ENCODE measurements around the gene RPS19. TPM values are rescaled to one million over a fixed set of nuclear protein-coding genes. Genes with fewer than 3 reads are reported as not detected.
A peak's percentile ranks its signal among the peaks of the same experiment; 100 is the strongest.

The RPS19 gene
- total RNA-seq, 1 donor from 2014 or later = 1,837 TPM

- no peak for DNase-seq (ENCODE audit: extremely low spot score, unreplicated experiment)
- H3K4me3 Mint-ChIP-seq (ENCODE audit: unreplicated experiment) = no peak overlapping the region
- H3K27ac Mint-ChIP-seq (ENCODE audit: unreplicated experiment) = no peak overlapping the region
- no peaks in the 10 kb centered on the region for H3K27me3 Mint-ChIP-seq (ENCODE audit: unreplicated experiment)
- peaks cover 15% of the 10 kb centered on the region for H3K36me3 Mint-ChIP-seq (ENCODE audit: unreplicated experiment)
- no peaks in the 10 kb centered on the region for H3K9me3 Mint-ChIP-seq (ENCODE audit: unreplicated experiment)
- peak; percentile 13 for TF ChIP-seq CTCF (IDR thresholded peaks at IDR 0.05)
- no peaks in the 10 kb centered on the region for H3K4me1 Mint-ChIP-seq (ENCODE audit: unreplicated experiment)
Measured at GRCh38 chr19:41895745-41896580, 35.9 kb downstream of the RPS19 start.

GRCh38 chr19:41896581-41896942 lies 36.5 kb downstream of the RPS19 start:
- no peak overlapping the region for H3K4me3 Mint-ChIP-seq (ENCODE audit: unreplicated experiment)
- peaks cover 15% of the 10 kb centered on the region for H3K36me3 Mint-ChIP-seq (ENCODE audit: unreplicated experiment)
- no peaks in the 10 kb centered on the region for H3K9me3 Mint-ChIP-seq (ENCODE audit: unreplicated experiment)
- no peak for DNase-seq (ENCODE audit: extremely low spot score, unreplicated experiment)
- no peak for TF ChIP-seq CTCF (IDR thresholded peaks at IDR 0.05)
- no peaks in the 10 kb centered on the region for H3K4me1 Mint-ChIP-seq (ENCODE audit: unreplicated experiment)
- no peaks in the 10 kb centered on the region for H3K27me3 Mint-ChIP-seq (ENCODE audit: unreplicated experiment)
- H3K27ac Mint-ChIP-seq (ENCODE audit: unreplicated experiment) = no peak overlapping the region

GRCh38 chr19:41897181-41897580 lies 37.1 kb downstream of the RPS19 start:
- TF ChIP-seq CTCF (IDR thresholded peaks at IDR 0.05) = no peak
- Mint-ChIP-seq H3K9me3 (ENCODE audit: unreplicated experiment) (no peaks in the 10 kb centered on the region), H3K36me3 (ENCODE audit: unreplicated experiment) (peaks cover 21% of the 10 kb centered on the region), H3K4me3 (ENCODE audit: unreplicated experiment) (no peak overlapping the region), H3K27ac (ENCODE audit: unreplicated experiment) (no peak overlapping the region), H3K4me1 (ENCODE audit: unreplicated experiment) (no peaks in the 10 kb centered on the region), H3K27me3 (ENCODE audit: unreplicated experiment) (no peaks in the 10 kb centered on the region)
- no peak for DNase-seq (ENCODE audit: extremely low spot score, unreplicated experiment)

- Mint-ChIP-seq H3K4me1 (ENCODE audit: unreplicated experiment) (no peaks in the 10 kb centered on the region), H3K4me3 (ENCODE audit: unreplicated experiment) (no peak overlapping the region), H3K27me3 (ENCODE audit: unreplicated experiment) (no peaks in the 10 kb centered on the region), H3K27ac (ENCODE audit: unreplicated experiment) (no peak overlapping the region), H3K9me3 (ENCODE audit: unreplicated experiment) (no peaks in the 10 kb centered on the region), H3K36me3 (ENCODE audit: unreplicated experiment) (peaks cover 27% of the 10 kb centered on the region)
- DNase-seq (ENCODE audit: extremely low spot score, unreplicated experiment) = no peak
- no peak for TF ChIP-seq CTCF (IDR thresholded peaks at IDR 0.05)
Measured at GRCh38 chr19:41897820-41898219, 37.8 kb downstream of the RPS19 start.

- Mint-ChIP-seq H3K4me3 (ENCODE audit: unreplicated experiment) (no peak overlapping the region), H3K36me3 (ENCODE audit: unreplicated experiment) (peaks cover 29% of the 10 kb centered on the region), H3K27me3 (ENCODE audit: unreplicated experiment) (no peaks in the 10 kb centered on the region), H3K9me3 (ENCODE audit: unreplicated experiment) (no peaks in the 10 kb centered on the region), H3K4me1 (ENCODE audit: unreplicated experiment) (no peaks in the 10 kb centered on the region), H3K27ac (ENCODE audit: unreplicated experiment) (no peak overlapping the region)
- DNase-seq (ENCODE audit: extremely low spot score, unreplicated experiment) = no peak
- TF ChIP-seq CTCF (IDR thresholded peaks at IDR 0.05) = no peak
Measured at GRCh38 chr19:41898235-41898634, 38.2 kb downstream of the RPS19 start.
